ENCODE measurements around the gene TEDDM1.
"Not testable (repeated sequence)": the region's sequence is repeated elsewhere in the genome, so short reads cannot be mapped to it uniquely, and the experiment has no call there.

The TEDDM1 gene, protein sequence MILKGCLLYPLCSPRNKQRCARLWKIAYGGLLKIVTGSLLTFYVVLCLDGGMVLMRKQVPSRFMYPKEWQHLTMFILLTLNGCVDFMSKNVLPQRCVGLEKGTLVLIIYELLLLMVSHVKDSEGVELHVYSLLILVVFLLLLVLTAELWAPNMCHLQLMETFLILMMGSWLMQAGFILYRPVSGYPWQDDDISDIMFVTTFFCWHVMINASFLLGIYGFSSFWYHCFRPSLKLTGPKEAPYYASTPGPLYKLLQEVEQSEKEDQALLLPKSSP

GRCh38 chr1:182400567-182400966 lies at the start of gene TEDDM1:
Gene TEDDM1 (minus strand): TSS chr1:182400667. CDS start chr1:182400485, 182 bp downstream.
- DNase-seq (ENCODE audit: low read depth, low spot score) = no peak

GRCh38 chr1:182450087-182450486 lies 49.6 kb upstream of the TEDDM1 start, which contains the start of gene RGSL1:
Gene RGSL1 (plus strand): TSS chr1:182450146. CDS start chr1:182450166, 20 bp downstream.
- DNase-seq (ENCODE audit: low read depth, low spot score) = no peak

DNA sequence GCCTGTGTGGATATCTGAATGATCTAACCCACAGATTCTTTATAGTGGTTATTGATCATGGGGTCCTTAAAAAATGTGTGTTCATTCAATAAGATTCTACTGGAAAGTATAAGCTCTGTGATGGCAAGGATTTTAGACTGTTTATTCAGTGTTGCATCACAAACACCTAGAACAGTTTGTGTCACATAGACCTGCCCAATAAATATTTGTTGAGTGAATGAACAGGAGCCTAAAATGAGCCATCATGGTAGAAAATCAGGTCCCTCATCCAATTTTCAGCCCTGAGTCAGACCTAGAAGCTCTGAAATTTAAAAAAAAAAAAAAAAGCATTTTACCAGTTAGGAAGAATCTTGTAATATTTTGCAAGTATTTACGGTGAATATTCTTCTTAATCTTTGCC lies 47.2 kb upstream of the TEDDM1 start:
- no peak for DNase-seq (ENCODE audit: low read depth, low spot score)

DNA sequence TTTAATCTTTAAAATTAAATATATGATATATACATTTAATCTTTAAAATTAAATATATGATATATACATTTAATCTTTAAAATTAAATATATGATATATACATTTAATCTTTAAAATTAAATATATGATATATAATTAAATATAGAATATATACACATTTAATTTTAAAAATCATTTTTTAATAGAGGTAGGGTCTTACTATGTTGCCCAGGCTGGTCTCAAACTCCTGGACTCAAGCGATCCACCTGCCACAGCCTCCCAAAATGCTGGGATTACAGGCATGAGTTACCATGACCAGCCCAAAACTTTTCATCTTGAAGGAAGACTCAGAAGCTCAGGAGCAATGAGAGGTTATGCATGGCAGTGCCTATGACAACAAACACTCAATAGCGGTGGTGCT lies 46.7 kb upstream of the TEDDM1 start:
- not testable (repeated sequence) for DNase-seq (ENCODE audit: low read depth, low spot score)

DNA sequence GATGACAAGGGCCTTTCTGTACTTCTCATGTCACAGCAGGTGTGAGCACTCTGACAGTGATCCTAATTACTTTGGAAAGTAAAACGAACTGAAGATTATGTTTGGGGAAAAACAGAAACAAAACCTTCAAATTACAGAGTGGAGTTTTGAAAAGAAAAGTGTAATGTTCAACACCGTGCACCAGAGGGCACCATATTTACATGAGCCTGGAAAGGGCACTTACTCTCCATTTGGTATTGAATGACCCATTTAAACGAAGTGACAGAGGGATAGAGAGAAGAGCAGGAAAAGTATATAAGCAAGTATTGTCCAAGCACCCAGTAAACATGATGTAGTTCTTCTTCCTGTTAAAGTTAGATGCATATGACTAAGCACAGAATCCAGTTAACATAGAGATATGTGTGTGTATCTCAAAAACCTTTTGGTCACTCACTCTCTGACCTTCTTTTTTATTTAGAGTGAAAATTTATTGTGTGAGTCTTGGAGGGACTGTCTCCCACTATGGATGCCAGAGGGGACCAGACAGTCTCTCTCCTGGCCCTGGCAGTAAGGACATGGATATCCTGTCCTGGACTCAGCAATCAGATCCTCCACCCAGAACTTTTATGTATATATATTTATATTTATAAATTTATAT lies 45.7 kb upstream of the TEDDM1 start:
- peak; percentile 31 for DNase-seq (ENCODE audit: low read depth, low spot score)

DNA sequence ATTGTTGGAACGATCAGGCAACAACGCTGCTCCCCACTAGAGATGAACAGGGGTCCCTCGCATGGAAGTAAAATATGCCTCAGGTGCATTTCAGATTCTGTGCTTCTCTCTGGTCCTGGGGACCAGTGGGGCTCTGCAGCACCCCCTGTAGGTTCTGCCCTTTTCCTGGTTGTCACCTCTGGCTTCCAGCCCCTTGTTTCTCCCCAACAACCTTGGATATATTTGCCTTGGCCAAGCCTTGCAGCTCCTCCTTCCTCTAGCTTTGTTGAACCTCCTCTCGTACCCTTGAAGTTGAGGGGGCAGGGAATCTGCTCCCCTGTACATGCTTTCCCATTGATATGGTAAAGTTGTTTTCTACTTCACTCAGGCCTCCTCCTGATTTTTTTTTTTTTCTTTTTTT lies 44.0 kb upstream of the TEDDM1 start:
- no peak for DNase-seq (ENCODE audit: low read depth, low spot score)

- no peak for DNase-seq (ENCODE audit: low read depth, low spot score)
Observed at GRCh38 chr1:182442333-182442732, 41.9 kb upstream of the TEDDM1 start.

- no peak for DNase-seq (ENCODE audit: low read depth, low spot score)
Observed at GRCh38 chr1:182441719-182442118, 41.3 kb upstream of the TEDDM1 start.

GRCh38 chr1:182438326-182438725 lies 37.9 kb upstream of the TEDDM1 start:
- DNase-seq (ENCODE audit: low read depth, low spot score) = no peak

DNA sequence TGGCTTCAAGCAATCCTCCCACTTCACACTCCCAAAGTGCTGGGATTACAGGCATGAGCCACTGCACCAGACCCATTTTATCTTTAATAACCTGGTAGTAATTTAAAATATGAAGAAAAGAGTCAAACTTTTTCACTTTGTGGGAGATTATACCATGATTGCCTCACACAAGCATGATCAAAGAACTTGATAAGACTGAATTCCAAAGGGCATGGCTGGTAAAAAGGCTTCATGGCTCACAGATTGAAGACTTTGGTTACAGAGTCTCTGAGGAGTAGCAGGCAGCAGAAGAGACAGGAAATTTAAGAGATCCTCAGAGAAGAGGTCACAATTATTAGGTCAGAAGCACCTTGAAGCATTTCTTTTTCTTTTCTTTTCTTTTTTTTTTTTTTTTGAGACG lies 33.1 kb upstream of the TEDDM1 start:
- DNase-seq (ENCODE audit: low read depth, low spot score) = no peak

- DNase-seq (ENCODE audit: low read depth, low spot score) = no peak
Observed at GRCh38 chr1:182431278-182431677, 30.8 kb upstream of the TEDDM1 start.

GRCh38 chr1:182430263-182431068 lies 30.0 kb upstream of the TEDDM1 start:
- DNase-seq (ENCODE audit: low read depth, low spot score) = no peak

DNA sequence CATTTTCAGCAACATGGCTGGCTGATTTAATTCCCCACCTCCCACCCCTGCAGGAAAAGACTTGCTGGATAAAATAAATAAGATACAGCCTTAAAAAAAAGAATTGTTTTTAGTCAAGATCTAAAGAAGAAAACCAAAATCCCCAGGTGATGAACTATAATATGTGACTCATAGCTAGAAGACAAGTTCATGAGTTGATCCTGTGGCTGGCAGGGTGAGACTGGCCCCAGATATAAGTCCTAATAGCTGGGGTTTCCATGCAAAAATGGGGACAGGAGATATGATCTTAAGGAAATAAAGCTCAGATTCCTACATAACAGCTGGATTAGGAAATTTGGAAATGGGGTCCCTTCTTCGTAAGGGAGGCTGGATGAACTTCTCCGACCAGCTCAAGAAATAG lies 27.6 kb upstream of the TEDDM1 start:
- DNase-seq (ENCODE audit: low read depth, low spot score) = no peak

DNA sequence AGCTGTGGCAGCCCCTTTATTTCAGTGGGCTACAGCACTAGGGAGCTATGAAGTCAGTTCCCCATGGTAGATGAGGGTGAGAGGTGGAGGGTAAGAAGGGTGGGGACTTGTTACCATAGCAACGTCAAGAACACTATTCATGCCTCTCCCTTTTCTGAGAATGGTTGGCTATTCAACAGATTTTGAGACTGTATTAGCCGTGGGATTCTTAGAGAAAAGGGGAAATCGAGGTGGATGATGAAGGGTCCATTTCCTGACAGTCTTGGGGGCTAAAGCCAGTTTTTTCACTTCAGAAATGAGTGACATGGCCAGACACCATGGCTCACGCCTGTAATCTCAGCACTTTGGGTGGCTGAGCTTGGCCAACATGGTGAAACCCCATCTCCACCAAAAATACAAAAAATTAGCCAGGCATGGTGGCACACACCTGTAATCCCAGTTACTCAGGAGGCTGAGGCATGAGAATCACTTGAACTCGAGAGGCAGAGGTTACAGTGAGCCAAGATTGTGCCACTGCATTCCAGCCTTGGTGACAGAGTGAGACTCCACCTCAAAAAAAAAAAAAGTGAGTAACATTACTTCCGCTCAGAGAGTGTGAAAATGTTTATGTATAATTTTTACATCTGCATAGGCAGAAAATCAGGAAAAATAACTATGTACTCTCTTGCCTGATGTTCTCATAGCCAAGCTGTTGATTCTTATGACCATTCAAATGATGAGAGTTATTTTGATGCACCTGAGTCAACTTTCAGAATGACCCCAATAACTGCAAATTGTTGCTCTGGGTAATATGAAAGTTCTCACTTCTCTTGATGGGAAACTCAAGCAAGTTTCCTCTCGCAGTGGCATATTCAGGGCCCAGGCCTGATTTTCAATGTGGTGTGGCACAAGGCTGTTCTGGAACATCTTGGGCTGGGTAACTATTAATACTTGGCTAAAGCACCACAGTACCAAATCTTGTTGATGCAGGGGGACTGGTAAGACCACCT lies 26.3 kb upstream of the TEDDM1 start:
- no peak for DNase-seq (ENCODE audit: low read depth, low spot score)

DNA sequence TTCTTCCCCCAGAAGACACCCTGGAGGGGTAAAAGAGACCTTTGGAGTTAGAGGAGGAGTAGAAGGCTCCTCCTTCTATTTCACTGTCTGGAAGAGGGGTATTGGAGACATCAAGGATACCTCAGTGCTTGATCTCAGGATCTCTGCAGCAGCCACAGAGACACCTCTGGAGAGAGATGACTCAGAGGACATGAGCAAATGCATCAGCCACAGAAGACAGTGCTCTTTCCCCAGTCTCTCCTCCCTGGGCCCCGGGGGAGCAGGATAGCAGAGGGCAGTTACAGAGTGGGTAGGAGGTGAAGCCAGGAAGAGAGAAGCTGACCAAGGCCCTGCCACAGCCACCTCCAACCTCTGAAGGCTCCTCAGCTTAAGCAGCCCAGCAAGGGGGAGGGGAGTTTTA lies 15.3 kb upstream of the TEDDM1 start:
- no peak for DNase-seq (ENCODE audit: low read depth, low spot score)

DNA sequence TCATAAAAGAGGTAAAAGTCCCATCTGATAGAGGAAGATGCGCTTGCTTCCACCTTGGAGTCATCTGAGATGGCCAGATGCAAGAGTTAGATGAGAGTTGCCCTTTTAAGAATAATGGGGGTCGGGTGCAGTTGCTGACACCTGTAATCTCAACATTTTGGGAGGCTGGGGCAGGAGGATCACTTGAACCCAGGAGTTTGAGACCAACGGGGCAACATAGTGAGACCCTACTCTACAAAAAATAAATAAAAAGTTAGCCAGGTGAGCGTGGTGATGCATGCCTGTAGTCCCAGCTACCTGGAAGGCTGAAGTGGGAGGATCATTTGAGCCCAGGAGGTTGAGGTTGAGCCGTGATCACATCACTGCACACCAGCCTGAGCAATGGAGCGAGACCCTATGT lies 13.5 kb upstream of the TEDDM1 start:
- DNase-seq (ENCODE audit: low read depth, low spot score) = no peak

- DNase-seq (ENCODE audit: low read depth, low spot score) = no peak
Observed at GRCh38 chr1:182413486-182413885, 13.0 kb upstream of the TEDDM1 start.

DNA sequence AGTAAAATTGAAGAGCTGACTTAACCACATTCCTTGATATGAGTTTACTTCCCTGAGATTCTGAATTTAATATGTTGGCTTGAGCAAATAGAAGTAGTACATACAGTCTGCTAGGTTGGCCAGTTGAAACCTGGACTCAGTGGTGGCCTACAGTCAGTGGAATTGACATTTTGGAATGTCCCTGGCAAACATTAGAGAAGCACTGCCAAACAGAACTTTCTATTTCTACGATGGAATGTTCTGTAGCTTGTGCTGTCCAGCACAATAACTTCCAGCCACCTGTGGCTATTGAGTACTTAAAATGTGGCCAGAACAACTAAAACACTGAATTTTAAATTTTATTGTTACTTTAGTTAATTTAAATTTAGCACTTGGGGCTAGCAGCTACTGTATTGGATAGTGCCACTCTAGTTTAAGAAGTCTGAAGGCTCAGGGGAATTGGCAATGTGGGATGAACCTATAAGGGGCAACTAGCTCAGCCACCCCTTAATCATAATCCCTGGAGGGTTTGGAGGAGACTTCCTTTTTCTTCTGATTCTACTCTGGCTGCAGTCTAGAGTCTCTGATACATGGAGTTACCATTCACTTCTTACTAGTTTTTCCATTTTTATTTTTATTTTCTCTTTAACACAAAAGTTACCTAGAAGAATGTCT lies 10.3 kb upstream of the TEDDM1 start:
- DNase-seq (ENCODE audit: low read depth, low spot score) = no peak

DNA sequence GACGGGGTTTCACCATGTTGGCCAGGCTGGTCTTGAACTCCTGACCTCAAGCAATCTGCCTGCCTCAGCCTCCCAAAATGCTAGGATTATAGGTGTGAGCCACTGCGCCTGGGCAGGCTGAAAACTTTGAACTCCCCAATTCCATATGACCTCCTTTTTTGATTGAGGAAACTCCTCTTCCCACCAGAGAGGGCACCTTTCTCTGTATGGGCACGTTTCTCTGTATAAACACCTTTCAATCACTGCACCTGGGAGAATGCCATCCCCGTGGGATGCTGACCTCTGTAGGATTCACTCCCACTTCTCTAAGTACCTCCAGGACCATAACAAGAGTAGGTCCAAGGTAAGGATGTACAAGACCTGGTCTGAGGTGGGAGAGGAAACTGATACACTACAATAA lies 9.7 kb upstream of the TEDDM1 start:
- DNase-seq (ENCODE audit: low read depth, low spot score) = no peak

DNA sequence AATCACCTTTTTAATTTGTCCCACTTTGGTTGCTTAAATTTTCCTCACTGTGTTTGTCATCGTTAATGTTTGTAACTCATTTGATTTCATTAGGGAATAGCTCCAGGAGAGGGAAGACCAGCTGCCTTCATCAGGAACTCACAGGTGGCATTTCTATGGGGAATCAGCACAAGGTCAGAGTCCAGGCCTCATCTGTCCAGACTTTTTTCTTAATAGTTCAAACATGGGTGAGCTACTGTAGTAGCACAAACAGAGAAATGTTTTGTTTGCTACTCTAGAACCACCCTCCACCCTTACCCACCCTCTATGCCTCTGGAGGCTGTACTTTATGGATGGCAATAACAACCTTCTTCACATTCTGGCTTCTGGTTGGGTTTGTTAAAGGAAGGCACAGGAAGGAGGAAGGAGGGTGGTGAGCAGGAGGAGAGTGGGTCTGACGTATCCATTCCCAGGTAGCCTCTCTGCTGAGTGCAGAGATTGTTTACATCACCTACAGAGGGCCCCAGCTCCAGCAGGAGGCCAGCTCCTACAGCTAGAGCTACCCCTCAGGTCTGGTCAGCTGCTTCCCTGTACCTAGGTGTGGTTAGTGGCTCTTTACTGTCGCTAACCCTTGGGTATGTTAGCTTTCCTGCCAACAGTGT lies 8.1 kb upstream of the TEDDM1 start:
- DNase-seq (ENCODE audit: low read depth, low spot score) = no peak

Measured in smooth muscle cell of the brain vasculature (primary cell).